Middle frontal gyrus (tissue), 1 donor: Measurements from ENCODE around the gene MYADM.

ENCODE experiments used
- DNase-seq: peaks from one replicate; pipeline ENCODE4 v3.0.0-alpha.2; 2015; ENCODE audit warnings: low spot score; ENCODE audit errors: extremely low spot score

The MYADM gene

DNA sequence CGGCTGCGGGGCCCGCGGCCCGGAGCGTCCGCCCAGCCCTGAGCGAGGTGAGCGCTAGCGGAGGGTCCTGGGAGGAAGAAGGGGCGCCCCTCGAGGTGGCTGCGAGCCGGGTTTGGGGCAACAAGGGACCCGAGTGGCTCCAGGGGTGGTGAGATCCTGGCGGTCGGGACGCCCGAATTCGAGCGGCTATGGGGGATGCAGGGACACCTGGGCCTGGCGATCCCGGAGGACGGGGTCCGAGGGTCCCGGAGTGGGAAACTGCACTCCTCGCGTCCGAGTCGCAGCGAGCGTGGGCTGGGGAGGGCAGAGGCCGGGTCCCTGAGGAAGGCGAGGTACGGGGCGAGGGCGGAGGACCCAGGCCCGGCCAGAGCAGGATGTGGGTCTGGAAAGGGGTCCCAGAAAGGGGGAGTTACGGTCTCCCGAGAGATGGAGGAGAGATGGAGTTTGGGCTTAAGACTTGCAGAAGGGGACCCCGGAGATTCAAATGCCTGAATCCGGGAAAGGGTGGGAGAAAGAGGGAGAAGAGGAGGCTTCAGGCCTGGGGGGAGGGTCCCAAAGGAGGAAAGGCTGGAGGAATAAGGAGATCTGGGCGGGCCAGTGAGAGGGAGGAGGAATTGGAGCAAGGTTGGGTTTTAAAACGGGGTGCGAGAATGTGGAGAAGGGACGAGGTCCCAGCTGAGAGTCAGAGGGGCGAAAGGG is 41.9 kb downstream of the MYADM start:
- DNase-seq: no peak

DNA sequence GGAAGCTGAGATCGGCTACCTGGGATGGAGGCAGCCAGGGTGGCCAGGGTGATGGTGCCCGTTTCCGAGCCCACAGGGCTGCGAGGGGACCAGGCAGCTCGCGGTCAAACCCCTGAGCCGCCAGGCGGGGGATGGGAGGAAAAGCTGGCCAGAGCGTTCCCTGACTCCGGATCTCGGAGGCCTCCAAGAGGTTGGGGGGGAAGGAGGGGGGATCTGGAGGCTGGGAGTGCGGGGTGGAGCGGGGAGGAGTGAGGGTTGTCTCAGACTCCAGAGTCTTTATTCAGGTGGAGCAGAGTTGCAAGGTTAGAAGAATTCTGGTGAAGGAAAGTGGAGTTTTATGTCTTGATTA is 42.5 kb downstream of the MYADM start:
- no peak for DNase-seq

DNA sequence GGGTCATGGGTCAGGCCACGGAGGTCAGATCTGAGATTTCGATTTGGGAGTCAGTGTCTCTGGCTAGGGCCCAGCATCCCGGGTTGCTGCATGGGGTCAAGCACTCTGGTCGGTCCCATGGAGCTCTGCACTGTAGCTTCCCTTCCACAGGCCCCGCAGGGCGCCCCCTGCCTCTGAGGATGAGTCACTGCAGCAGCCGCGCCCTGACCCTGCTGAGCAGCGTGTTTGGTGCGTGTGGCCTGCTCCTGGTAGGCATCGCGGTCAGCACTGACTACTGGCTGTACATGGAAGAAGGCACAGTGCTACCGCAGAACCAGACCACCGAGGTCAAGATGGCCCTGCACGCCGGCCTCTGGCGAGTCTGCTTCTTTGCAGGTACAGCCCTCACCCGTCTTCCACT is 45.0 kb downstream of the MYADM start:
- DNase-seq: no peak

DNA sequence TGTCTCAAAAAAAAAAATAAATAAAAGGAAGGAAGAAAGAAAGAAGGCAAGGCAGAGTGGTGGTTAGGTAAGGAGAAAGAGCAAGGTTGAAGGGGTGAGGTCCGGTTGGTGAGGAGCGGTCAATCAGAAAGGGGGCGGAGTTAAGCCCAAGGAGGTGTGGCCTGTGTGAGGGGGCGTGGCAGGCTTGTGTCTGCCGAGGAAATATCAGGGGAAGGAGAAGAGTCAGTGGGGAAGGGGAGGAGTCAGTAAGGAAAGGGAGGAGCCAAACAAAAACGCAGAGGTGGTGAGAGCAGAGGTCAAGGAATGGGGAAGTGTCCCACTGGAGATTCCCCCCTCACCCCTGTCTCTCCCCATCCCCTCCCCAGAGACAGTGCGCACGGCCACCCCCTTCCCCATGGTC is 47.3 kb downstream of the MYADM start:
- DNase-seq: no peak

DNA sequence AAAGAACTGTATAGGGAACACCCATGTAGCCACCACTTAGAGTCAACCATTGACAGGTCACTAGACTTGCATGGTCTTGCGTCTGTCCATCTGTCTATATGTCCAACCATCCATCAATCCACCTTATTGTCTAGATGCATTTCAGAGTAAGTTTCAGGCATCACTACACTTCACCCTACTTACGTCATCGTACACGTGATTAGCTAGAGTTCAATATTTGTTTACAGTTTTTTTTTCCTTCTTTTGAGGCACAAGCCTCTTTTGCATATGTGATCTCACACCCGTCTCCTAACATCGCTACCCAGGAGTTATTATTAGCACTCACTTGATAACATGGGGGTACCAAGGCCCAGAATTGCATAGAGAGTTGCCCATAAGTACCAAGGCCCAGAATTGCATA is 48.3 kb downstream of the MYADM start:
- DNase-seq: no peak

DNA sequence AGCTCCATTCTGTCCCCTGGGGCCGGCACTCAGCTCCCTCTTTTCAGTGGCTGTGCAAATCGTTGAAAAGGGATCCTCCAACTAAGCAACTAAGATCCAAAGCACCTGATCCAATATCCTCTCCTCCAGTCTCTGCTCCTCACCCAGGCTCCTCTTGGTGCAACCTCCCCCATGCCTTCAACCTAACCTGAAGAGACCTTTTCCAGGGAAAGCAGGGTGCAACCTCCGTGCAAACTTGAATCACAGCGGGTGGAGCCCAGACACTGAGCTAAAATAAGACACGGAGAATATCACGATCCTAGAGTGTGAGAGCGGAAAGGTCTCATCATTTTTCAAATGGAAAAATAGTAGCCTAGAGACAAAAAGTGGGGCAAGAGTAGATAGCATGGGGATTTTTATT is 49.7 kb downstream of the MYADM start:
- no peak for DNase-seq
